GM18867 (cell line): ENCODE results near the gene DDX56.
A peak's percentile ranks its signal among the peaks of the same experiment; 100 is the strongest.

Experiments
- ATAC-seq: cut with Tn5 transposase; IDR thresholded peaks from one replicate; pipeline ENCODE4 v1.9.1; 2021; ENCODE audit warnings: mild to moderate bottlenecking, moderate library complexity; ENCODE audit not compliant: unreplicated experiment

The DDX56 gene, protein sequence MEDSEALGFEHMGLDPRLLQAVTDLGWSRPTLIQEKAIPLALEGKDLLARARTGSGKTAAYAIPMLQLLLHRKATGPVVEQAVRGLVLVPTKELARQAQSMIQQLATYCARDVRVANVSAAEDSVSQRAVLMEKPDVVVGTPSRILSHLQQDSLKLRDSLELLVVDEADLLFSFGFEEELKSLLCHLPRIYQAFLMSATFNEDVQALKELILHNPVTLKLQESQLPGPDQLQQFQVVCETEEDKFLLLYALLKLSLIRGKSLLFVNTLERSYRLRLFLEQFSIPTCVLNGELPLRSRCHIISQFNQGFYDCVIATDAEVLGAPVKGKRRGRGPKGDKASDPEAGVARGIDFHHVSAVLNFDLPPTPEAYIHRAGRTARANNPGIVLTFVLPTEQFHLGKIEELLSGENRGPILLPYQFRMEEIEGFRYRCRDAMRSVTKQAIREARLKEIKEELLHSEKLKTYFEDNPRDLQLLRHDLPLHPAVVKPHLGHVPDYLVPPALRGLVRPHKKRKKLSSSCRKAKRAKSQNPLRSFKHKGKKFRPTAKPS

DNA sequence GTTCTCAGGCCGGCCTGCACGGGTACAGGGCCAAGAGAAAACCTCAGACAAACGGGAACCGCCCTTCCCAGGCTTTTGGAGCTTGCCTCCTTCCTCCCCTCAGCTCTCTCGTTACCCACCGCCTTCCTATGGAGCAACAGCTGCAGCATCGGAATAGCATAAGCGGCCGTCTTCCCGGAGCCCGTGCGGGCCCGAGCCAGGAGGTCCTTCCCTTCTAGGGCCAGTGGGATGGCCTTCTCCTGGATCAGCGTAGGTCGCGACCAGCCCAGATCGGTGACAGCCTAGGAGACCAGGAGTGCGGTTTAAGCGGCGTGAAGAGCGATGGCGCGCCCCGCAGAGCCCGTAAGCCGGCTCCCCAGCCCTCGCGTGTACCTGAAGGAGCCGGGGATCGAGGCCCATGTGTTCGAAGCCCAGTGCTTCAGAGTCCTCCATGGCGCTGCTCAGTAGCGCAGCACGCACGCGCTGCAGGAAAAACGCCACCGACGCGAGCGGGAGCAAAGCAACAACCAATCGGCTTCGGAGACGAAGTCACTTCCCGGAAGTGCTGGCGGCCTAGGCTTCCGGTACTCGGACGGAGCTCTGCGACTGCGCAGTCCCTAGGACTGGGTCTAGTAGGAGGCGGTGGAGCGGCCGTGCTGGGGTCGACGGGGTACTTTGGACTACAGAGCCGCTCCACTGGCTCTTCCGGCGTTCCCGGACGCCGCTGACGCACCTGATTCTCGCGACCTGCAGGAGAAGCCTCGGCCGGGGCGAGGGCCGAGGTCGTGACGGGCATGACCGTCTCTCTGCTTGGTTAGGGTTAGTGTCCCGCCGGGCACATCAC, at the start of gene DDX56:
Gene DDX56, minus strand, starts transcription at position 445 of the 823 bp plus-strand sequence. Its CDS starts 13 bp downstream, at position 432.
- ATAC-seq, result peak; percentile 97

DNA sequence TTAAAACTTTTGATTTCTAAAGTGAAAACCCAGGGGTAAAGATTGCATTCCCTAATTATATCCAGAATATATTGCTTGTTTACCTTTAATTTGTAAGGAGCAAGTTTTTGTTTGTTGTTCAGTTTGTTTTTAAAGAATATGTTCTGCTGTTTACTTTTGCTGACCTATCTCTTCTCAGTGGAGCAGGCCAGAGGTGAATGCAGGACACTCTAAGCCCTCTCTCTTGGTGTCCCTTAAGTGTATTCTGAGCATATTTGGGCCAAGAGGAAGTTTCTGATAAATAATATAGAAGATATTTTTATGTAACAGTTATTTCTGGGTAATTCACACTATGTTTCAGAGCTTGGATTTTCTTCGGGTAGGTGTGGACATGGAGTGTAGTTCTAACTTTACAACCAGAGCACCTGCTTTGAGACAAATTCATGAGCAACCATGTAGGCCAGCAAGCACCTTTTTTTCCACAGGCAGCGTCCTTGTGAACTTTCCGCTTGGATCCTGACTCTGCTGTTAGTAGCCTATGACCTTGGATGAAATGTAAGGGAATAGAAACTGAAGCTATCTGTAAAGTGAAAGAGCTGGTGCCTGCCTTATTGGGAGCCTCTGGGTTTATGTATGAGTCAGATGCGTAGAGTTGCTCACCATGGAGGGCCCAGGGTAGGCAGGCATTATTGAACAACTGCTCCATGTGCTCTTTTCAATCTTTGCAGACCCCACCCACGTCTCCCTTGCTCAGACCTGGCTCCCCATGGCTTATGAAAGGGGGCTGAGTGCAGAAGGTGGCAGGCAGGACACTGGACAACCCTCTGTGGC, 48.8 kb upstream of the DDX56 start:
- peak; percentile 63 for ATAC-seq

DNA sequence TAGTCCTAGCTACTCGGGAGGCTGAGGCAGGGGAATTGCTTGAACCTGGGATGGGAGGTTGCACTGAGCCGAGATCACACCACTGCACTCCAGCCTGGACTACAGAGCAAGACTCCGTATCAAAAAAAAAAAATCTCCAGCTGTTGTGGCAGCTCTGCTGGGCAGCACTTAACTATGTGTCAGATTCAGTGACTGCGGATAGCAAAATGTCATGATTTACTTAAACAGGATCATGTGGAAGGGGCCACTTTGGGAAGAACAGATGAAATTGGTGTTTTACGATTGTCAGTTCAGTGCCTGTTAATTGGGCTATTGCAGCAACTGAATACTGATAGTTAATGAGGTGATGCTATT, 48.0 kb upstream of the DDX56 start:
- no peak for ATAC-seq

DNA sequence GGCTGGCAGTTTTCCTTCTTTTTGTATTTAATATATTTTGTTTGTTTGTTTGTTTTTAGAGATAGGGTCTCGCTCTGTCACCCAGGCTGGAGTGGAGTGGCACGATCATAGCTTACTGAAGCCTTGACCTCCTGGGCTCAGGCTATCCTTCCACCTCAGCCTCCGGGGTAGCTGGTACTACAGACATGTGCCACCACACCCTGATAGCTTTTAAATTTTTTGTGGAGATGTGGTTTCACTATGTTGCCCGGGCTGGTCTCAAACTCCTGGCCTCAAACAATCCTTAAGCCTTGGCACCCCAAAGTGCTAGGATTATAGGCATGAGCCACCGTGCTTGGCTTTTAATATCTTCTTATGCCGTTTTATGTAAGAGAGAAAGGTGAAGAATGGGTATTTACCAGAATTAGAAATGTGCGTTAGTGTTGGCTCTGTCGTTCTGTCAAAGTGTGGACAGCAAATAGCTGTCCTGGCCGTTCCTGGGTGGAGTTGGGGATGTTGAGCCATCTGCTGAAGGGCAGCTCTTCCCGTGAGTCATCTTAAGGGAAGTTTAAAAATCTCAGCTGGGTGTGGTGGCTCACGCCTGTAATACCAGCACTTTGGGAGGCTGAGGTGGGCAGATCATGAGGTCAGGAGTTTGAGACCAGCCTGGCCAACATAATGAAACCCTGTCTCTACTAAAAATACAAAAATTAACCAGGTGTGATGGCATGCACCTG, 47.5 kb upstream of the DDX56 start:
- no peak for ATAC-seq

DNA sequence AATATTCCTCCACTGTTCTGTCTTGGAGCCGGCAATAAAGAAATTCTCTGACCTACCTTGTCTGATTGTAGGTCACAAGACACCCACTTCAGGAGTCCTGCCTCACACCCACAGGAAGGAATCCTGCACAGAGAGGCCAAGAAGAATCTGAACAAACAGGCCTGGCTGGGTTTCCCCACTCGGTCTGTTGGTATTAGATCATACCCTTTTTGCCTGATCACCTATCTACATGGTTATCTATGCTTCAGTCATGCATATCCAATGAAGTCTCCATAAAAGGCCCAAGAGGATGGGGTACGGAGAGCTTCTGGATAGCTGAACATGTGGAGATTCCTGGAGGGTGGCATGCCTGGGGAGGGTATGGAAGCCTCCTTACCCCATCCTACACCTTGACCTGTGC, 45.0 kb upstream of the DDX56 start:
- ATAC-seq, result no peak

DNA sequence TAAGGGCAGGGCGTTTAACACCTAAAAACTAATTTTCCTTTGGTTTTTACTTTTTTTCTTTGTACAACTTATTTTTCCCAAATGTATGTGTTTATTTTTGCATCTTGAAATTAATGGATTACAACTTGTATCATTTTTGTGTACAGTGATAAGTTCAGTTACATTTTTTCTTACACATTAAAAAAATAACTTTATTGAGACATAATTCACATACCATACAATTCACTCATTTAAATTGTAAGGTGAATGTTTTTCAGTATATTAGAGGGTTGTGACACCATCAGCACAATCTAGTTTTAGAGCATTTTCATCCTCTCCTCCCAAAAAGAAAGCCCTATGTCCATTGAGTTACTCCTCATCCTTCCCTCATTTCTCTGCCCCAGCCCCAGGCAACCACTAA, 44.3 kb upstream of the DDX56 start:
- no peak for ATAC-seq

DNA sequence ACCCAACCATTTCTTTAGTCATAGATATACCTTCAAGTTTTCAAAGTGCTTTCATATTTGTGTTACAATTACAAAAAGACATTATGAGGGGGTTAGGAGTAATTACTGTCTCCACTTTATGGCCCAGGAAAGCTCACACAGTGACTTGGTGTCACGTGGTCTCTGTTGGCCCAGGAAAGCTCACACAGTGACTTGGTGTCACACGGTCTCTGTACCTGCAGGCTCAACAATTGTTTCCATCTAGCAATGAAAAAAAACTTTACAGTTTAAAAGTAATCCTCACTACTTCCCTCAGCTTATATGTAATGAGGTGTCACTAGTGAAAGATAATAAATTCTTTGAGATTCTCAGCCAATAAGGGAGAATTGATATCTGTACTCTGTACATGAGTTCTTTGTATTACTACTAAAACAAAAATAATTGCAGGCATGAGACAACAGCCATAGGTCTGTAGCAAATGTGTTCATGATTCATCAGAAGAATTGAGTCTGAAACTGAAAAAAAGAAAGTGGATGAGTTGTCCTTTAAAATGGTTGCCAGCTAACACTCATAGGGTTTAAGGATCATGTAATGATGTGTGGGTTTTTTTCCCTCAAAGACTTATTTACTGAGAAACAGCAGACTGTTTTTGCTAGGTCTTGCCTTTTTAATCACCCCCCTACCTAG, 43.6 kb upstream of the DDX56 start:
- ATAC-seq, result no peak

DNA sequence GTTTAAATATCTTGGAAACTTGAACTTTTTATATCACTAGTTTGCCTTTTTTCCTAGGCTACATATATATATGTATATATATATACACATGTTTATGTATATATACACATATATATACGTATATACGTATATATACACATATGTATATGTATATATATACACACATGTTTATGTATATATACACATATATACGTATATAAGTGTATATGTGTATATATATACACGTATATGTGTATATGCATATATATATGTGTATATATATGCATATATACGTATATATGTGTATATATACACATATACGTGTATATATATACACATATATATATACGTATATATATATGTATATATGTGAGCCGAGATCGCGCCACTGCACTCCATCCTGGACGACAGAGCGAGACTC, 42.8 kb upstream of the DDX56 start:
- no peak for ATAC-seq

DNA sequence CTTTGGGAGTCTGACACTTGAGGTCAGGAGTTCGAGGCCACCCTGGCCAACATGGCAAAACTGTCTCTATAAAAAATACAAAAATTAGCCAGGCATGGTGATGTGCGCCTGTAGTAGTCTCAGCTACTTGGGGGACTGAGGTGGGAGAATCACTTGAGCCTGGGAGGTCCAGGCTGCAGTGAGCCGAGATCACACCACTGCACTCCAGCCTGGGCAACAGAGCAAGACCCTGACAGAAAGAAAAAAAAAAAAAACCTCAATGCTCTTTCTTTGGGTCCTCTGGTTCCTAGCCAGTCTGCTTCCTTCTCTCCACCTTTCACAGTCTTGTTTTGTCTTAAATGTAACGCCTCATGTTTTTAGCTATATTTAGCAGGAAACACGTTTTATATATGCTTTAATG, 42.1 kb upstream of the DDX56 start:
- no peak for ATAC-seq

DNA sequence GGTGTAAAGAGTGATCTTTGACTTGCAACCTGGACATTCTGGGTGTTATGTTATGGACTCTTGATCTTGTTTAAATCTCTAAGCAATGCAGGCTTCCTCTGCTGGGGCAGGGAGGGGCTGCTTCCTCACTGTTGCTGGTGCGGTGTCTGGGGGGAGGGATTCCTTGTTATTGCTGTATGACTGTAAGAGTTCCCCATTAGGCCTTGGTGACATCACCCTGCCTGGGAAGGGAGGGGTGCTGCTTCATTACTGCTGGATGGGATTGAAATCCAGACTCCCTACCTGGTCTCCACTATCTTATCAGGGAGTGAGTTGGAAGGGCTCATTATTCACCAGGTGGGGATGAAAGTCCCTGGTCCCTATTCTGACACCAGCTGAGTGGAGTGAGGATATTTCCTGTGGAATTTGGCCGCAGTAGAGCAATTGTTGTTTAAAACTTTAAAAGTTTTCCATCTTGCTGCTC, 41.5 kb upstream of the DDX56 start:
- ATAC-seq, result no peak

DNA sequence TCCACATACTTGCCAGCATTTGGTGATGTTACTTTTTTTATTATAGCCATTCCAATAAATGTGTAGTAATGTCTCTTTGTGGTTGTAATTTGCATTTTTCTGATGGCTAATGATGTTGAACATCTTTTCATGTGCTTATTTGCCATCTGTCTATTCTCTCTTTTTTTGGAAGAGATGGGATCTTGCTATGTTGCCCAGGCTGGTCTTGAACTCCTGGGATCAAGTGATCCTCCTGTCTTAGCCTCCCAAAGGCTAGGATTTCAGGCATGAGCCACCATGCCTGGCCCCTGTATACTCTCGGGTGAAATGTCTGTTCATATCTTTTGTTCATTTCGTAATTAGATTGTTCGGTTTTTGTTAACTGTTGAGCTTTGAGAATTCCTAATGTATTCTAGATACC, 36.1 kb upstream of the DDX56 start:
- no peak for ATAC-seq

DNA sequence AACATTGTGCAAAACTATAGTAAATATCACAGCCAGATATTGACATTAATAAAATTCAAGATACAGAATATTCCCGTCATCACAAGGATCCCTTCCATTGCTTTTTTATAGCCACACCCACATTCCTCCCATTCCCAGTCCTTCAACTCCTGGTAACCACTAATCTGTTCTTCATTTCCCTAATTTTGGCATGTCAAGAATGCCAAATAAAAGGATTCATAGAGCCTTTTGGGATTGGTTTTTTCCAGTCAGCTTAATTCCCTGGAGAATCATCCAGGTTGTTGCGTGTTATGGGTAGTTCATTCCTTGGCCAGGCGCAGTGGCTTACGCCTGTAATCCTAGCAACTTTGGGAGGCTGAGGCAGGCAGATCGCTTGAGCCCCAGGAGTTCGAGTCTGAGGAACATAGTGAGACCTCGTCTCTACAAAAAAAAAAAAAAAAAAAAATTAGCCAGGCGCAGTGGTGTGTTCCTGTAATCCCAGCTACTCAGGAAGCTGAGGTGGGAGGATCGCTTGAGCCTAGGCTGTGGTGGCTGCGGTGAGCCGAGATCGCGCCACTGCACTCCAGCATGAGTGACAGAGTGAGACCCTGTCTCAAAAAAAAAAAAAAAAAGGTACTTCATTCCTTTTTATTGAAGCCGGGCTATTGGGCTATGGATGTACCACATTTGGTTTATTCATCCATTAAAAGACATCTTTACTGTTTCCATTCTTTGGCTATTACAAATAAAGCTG, 35.4 kb upstream of the DDX56 start:
- no peak for ATAC-seq

DNA sequence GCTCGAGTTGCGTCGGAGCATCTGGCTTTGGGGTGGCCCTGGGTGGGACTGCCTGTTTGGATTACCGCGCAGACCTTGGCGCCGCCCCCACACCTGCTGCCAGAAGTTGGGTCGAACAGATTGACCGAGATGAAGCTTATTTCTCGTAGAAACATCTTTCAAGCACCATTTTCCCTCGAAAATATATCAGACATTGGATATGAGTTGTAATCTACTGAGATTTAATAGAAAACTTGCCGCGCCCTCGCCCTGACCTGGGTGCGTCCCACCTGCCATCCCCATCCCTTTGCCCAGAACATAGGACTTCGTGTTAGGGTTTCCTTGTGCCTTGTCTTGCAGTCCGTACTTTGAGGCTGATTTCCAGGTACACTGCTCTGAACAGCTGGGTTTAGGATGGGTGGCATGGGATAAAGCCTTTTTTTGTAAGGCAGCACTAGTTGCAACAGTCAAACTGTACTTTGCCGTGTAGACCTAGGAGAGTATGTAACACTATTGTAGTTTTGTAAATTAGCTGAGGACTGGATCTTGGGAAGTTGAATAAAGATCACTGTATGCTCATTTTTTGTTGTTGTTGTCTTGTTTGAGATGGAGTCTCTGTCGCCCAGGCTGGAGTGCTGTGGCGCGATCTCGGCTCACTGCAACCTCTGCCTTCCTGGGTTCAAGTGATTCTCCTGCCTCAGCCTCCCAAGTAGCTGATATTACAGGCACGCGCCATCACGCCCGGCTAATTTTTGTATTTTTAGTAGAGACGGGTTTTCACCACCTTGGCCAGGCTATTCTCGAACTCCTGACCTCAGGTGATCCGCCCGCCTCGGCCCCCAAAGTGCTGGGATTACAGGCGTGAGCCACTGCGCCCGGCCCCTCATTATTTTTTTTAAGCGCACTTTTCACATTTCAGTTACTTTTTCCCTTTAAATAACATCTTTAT, 33.7 kb upstream of the DDX56 start:
- no peak for ATAC-seq

DNA sequence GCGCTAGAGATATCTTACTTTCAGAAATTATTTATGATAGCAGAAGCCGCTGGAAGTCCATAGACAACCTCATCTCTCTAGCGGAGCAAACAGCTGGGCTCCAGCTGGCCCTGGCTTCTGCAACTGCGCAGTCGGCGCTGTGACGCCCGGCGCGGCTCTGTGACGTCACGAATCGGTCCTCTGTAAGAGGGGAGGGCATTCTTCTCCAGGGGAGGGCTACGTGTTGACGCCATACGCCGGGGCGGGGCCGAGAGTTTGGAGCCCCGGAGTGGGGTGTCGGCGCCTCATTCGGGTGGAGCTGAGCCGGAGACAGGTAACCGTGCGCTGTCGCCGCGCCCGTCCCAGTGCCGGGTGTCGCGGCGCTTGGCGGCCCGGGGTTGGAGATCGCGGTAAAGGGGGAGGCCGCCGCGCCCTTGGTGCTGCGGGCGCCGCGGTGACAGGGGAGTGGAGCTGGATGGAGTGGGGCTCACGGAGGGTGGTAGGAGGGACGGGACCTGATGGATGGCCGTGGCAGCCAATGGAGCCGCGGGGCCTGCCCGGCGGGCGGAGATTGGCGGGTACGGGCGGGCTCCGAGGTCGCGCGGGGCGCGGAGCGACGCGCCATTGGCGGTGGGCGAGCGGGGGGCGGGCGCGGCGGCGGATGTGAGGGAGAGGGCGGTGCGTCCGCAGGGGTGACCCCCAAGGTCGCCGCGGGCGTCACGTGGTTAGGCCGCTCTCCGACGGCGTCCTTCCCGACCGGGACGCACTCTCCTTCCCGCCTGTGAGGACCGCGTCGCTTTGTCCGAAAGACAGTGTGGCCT, 32.8 kb upstream of the DDX56 start, which contains the start of gene OGDH:
Gene OGDH, plus strand, starts transcription at position 287 of the 800 bp plus-strand sequence. CDS start 17,717 bp downstream, outside the sequence.
- ATAC-seq, result peak; percentile 93

DNA sequence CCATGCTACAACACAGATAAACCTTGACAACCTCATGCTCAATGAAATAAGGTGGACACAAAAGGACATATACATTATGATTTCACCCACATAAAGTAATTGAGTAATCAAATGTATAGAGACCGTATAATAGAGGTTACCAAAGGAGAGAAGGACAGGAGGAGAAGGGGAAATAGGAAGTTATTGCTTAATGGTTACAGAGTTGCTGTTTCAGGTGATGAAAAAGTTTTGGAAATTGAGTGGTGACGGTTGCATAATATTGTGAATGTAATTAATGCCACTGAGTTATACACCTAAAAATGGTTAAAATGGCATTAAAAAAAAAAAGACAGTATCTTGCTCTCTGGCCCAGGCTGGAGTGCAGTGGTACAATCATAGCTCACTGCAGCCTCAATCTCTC, 31.2 kb upstream of the DDX56 start:
- ATAC-seq, result no peak

DNA sequence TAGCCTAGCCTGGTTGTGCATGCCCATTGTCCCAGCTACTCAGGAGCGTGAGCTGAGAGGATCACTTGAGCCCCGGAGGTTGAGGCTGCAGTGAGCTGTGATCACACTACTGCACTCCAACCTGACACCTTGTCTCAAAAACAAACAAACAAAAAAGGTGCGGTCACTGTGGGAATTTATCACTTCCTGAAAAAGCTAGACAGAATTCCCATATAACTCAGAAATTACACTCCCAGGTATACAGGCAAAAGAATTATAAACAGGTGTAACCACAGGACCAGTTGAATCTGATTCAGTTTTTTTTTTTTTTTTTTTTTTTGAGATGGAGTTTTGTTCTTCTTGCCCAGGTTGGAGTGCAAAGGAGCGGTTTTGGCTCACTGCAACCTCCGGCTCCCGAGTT, 29.5 kb upstream of the DDX56 start:
- ATAC-seq, result no peak

DNA sequence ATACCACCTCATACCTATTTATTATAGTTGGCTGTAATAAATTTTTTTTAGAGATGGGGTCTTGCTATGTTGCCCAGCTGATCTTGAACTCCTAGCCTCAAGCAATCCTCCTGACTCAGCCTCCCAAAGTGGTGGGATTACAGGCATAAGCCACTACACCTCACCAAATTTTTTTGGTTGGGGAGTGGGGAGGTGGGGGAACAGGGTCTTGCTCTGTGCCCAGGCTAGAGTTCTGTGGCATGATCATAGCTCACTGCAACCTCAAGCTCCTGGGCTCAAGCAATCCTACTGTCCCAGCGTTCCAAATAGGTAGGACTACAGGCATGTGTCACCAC, 28.8 kb upstream of the DDX56 start:
- ATAC-seq, result no peak
